ENCODE data around the gene BEST2.
A peak's percentile ranks its signal among the peaks of the same experiment; 100 is the strongest.

BEST2 gene

GRCh38 chr19:12802267-12803106, 50.9 kb downstream of the BEST2 start:
- DNase-seq = no peak

GRCh38 chr19:12804051-12804450, 52.5 kb downstream of the BEST2 start:
- DNase-seq = no peak

- DNase-seq = peak; percentile 94
Measured at GRCh38 chr19:12806242-12807081, 54.9 kb downstream of the BEST2 start, which contains the start of gene RNASEH2A. RNASEH2A (plus strand) TSS chr19:12806584; CDS start chr19:12806674, 90 bp downstream.

Data from femur (tissue), 1 donor.